HEK293T (cell line): ENCODE results near the gene TINAGL1.

ENCODE experiments used
- ARNT ChIP-seq: fragments of 450-650 bp; IDR thresholded peaks from 2 replicates; pipeline ENCODE4 v1.6.1; 2017; ENCODE audit warnings: mild to moderate bottlenecking
- CTBP1 ChIP-seq: fragments of 450-650 bp; IDR thresholded peaks from 2 replicates; pipeline ENCODE4 v1.6.1; 2016; ENCODE audit warnings: borderline replicate concordance
- FOXA1 ChIP-seq: fragments of 450-650 bp; IDR thresholded peaks from 2 replicates; pipeline ENCODE4 v1.6.1; 2016; ENCODE audit warnings: mild to moderate bottlenecking
- FOXK2 ChIP-seq: fragments of 450-650 bp; IDR thresholded peaks from 2 replicates; pipeline ENCODE4 v1.6.1; 2016; ENCODE audit warnings: mild to moderate bottlenecking
- L3MBTL2 ChIP-seq: fragments of 450-650 bp; conservative IDR thresholded peaks from 2 replicates; pipeline ENCODE4 v1.6.1; 2016; ENCODE audit warnings: mild to moderate bottlenecking
- SP1 ChIP-seq: fragments of 450-650 bp; IDR thresholded peaks from 2 replicates; pipeline ENCODE4 v1.6.1; 2017
- SUZ12 ChIP-seq: fragments of 450-650 bp; IDR thresholded peaks from 2 replicates; pipeline ENCODE4 v1.6.1; 2016; ENCODE audit warnings: mild to moderate bottlenecking
- TARDBP ChIP-seq: fragments of 450-650 bp; IDR thresholded peaks from 2 replicates; pipeline ENCODE4 v1.6.1; 2016

GRCh38 chr1:31575369-31576140, 760 bp upstream of the TINAGL1 start:
- TF ChIP-seq ARNT: no peak
- no peak for TF ChIP-seq FOXK2
- no peak for TF ChIP-seq CTBP1
- TF ChIP-seq TARDBP: no peak
- no peak for TF ChIP-seq L3MBTL2
- no peak for TF ChIP-seq SUZ12
- no peak for TF ChIP-seq FOXA1
- no peak for TF ChIP-seq SP1
